ENCODE data around the gene SV2C. TPM values are rescaled to one million over a fixed set of nuclear protein-coding genes. Genes with fewer than 3 reads are reported as not detected.
"Not testable (repeated sequence)": the region's sequence is repeated elsewhere in the genome, so short reads cannot be mapped to it uniquely, and the experiment has no call there.

Gene SV2C, protein sequence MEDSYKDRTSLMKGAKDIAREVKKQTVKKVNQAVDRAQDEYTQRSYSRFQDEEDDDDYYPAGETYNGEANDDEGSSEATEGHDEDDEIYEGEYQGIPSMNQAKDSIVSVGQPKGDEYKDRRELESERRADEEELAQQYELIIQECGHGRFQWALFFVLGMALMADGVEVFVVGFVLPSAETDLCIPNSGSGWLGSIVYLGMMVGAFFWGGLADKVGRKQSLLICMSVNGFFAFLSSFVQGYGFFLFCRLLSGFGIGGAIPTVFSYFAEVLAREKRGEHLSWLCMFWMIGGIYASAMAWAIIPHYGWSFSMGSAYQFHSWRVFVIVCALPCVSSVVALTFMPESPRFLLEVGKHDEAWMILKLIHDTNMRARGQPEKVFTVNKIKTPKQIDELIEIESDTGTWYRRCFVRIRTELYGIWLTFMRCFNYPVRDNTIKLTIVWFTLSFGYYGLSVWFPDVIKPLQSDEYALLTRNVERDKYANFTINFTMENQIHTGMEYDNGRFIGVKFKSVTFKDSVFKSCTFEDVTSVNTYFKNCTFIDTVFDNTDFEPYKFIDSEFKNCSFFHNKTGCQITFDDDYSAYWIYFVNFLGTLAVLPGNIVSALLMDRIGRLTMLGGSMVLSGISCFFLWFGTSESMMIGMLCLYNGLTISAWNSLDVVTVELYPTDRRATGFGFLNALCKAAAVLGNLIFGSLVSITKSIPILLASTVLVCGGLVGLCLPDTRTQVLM
- under 1 TPM in 1 of 2 donors, not detected in 1; 0.05 TPM for total RNA-seq
- long read RNA-seq, donor 1, result 0 reads
- long read RNA-seq, donor 2, result 0 reads

- DNase-seq (ENCODE audit: low spot score), result peak; percentile 79
- intact Hi-C loops (cut with DNase I), result no loop called here
Measured at GRCh38 chr5:76082772-76083554, at the start of gene SV2C. Gene SV2C, plus strand, starts transcription at chr5:76083383. Its CDS starts 48,368 bp downstream, at chr5:76131751.

GRCh38 chr5:76037736-76038151 lies 45.4 kb upstream of the SV2C start:
- intact Hi-C loops (cut with DNase I), result not testable (repeated sequence)

DNA sequence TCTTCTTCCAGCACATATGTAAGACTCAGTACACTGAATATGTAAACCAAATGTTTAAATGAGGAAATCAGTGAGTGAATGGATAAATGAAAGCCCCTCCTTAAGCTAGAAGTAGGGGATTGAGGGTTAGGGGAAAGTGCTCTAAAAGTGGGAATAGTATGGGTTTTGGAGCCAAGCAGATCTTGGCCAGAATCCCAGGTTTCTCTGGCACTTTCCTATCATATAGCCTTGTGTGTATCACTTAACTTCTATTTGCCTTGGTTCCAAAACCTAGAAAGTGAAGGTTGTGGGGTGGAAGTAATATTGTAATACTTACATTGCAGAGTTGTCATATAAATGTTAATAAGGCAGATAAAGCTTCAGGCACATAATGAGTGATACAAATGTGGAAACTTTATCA lies 45.0 kb upstream of the SV2C start:
- intact Hi-C loops (cut with DNase I), result no loop called here
- DNase-seq (ENCODE audit: low spot score), result no peak

More at GRCh38 chr5:76037736-76038151, 45.4 kb upstream of the SV2C start:
- DNase-seq (ENCODE audit: low spot score), result not testable (repeated sequence)

DNA sequence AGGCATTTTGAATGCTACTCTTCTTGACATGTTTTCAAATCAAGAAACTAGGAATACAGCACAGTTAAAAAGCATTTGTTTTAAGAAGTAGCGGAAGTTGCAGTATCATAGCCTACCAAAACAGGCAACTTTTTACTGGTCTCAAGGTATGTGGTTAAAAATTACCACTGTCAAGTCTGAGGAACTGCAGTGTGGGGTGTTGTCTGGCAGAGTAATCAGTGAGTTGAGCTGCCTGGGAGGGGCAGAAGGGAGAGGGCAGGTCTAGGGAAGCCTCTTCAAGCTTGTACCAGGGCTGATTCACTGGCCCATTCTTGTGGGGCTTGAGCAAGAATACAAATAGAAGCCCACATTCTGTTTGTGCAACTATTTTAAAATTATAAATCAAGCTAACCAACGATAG lies 42.4 kb upstream of the SV2C start:
- intact Hi-C loops (cut with DNase I), result no loop called here
- DNase-seq (ENCODE audit: low spot score), result no peak

- intact Hi-C loops (cut with DNase I), result no loop called here
- DNase-seq (ENCODE audit: low spot score), result no peak
Measured at GRCh38 chr5:76041863-76042262, 41.3 kb upstream of the SV2C start.

DNA sequence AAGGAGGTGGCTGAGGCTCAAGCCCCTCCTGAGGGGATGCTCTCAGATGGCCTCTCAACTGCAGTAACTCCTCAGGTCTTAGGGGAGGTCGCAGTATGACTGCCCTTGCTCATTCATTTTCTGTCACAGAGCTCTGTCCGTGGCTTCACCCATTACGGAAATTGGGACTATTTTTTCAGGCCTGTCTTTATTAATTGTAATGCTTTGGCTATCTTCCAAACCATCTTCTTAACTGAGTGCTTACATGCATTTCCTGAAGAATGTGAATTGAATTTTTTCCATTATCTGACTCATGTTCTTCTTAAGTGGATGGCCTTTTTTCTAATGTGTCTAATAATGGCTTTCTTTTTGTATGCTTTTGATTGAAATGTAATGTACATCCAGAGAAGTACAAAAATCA lies 36.4 kb upstream of the SV2C start:
- no peak for DNase-seq (ENCODE audit: low spot score)
- intact Hi-C loops (cut with DNase I), result no loop called here

DNA sequence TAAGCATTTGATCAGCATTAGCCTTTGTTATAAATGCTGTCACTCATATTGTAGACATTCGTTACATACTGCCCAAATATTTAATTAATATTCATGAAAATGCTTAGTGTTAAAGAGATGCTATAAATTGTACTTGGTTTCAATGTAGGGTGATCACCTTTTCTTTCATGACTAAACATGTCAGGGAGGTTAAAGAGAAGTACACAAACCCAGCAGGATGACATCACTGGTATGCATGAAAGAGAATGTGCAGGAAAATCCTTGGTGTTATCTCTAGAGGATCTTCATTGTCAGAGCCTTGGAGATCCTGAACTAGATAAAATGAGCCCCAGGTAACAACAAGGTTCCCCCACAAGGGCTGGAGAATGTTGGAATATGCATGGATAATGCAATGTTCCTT lies 33.0 kb upstream of the SV2C start:
- no peak for DNase-seq (ENCODE audit: low spot score)
- intact Hi-C loops (cut with DNase I), result no loop called here

GRCh38 chr5:76062502-76063041 lies 20.6 kb upstream of the SV2C start:
- no peak for DNase-seq (ENCODE audit: low spot score)
- intact Hi-C loops (cut with DNase I), result no loop called here

DNA sequence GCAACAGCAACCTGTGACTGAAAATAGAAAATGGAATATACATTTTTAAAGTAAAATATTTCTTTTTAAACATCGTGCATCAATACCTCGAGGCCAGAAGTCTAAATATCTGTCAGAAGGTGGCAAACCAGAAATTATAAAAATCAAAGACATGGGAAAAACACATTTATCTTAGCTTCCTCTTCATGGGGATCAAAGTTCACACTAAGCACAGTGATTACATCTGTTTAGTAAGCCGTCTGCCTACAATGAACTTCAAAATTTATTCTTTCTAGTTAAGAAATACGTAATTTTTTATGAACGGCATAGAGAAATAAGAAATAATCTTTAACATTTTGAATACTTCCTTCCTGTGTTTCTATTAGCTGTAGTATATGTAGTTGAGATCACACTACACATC lies 17.9 kb upstream of the SV2C start:
- no peak for DNase-seq (ENCODE audit: low spot score)
- intact Hi-C loops (cut with DNase I), result no loop called here

DNA sequence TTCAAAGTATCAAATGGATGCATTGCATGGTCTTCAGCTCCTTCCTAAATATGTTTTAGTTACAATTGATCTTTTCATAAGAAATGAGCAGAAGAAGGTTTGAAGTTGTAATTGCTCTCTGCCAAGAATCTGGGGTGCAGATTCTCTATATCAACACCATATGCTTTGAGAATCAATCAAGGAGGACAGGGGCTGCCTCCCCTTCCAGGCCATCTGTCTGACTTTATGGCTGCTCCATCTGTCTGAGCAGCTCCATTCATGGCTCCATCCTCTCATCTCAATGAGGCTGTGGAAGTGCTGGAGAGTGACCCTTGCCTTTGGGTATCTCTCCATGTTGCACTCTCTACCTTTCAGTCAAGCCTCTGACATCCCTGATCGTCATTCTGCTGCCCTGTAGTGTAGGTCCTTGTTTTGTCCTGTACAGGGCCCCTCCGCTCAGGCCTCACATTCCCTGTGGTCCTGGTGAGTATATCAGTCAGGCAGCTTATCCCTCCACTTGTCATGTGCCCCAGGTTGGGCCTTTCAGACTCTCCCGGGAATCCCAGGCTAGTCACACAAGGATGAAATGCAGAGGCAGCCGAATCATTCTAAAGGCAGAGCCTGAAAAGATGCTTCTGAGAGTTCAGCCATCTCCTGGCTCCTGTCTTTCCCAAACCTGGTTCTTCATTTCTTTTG lies 14.0 kb upstream of the SV2C start:
- intact Hi-C loops (cut with DNase I), result loop anchor here in 1 of 2 donors (2.0 kb wide), 1 partner anchor 46 kb away; no protein-coding TSS in a partner anchor
- no peak for DNase-seq (ENCODE audit: low spot score)

GRCh38 chr5:76074487-76075065 lies 8.6 kb upstream of the SV2C start:
- no peak for DNase-seq (ENCODE audit: low spot score)
- intact Hi-C loops (cut with DNase I), result no loop called here

- intact Hi-C loops (cut with DNase I), result no loop called here
- no peak for DNase-seq (ENCODE audit: low spot score)
Measured at GRCh38 chr5:76081811-76082771, 1.1 kb upstream of the SV2C start.

GRCh38 chr5:76083555-76084495 lies 642 bp downstream of the SV2C start:
- no peak for DNase-seq (ENCODE audit: low spot score)
- intact Hi-C loops (cut with DNase I), result no loop called here

- no peak for DNase-seq (ENCODE audit: low spot score)
- intact Hi-C loops (cut with DNase I), result no loop called here
Measured at GRCh38 chr5:76084496-76085242, 1.5 kb downstream of the SV2C start.

DNA sequence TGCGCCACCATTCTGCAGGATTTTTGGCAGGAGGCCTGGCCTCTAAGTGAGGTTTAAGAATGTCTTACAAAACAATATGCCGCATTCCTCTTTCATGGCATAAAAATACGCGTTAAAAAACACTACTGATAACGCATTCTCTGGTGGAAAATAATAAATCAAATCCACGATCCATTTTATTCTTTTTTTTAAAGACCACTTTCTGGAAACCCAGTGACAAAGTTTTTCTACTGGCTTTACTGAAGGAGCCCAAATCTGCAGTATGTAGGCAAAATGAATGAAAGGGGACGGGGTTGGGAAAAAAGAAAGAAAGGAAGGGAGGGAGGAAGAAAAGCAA lies 2.0 kb downstream of the SV2C start:
- no peak for DNase-seq (ENCODE audit: low spot score)
- intact Hi-C loops (cut with DNase I), result no loop called here

DNA sequence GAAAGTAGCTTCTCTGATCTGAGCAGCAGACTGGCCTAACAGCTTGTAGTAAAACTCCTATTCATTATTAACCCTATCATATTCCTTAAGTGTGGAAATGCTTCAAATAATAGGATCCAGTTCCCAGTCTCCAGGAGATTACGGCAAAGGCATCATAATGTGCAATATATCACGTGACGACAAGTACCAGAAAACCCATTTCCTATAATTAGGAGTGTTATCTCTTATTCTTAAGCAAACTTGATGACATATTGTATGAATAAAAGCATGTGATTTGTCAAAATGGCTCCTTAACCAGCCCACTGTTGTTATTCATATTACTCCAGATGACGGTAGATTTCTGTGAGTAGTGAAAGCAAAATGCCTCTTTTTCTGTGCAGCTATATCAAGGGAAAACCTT lies 2.9 kb downstream of the SV2C start:
- DNase-seq (ENCODE audit: low spot score), result no peak
- intact Hi-C loops (cut with DNase I), result no loop called here
